ENCODE results near the gene SH3GL3.

- no peak for TF ChIP-seq ZNF8 (CRISPR knock-in tag; IDR thresholded peaks at IDR 0.05)
- TF ChIP-seq ARNTL (CRISPR knock-in tag; IDR thresholded peaks at IDR 0.05; ENCODE audit: borderline replicate concordance, low read depth), result no peak
- no peak for TF ChIP-seq PPARA (CRISPR knock-in tag; IDR thresholded peaks at IDR 0.05; ENCODE audit: borderline replicate concordance)
- TF ChIP-seq, protein P1, sequence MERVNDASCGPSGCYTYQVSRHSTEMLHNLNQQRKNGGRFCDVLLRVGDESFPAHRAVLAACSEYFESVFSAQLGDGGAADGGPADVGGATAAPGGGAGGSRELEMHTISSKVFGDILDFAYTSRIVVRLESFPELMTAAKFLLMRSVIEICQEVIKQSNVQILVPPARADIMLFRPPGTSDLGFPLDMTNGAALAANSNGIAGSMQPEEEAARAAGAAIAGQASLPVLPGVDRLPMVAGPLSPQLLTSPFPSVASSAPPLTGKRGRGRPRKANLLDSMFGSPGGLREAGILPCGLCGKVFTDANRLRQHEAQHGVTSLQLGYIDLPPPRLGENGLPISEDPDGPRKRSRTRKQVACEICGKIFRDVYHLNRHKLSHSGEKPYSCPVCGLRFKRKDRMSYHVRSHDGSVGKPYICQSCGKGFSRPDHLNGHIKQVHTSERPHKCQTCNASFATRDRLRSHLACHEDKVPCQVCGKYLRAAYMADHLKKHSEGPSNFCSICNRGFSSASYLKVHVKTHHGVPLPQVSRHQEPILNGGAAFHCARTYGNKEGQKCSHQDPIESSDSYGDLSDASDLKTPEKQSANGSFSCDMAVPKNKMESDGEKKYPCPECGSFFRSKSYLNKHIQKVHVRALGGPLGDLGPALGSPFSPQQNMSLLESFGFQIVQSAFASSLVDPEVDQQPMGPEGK (CRISPR knock-in tag; IDR thresholded peaks at IDR 0.05; ENCODE audit: borderline replicate concordance), result no peak
Measured at GRCh38 chr15:83653288-83653638, 206.1 kb downstream of the SH3GL3 start.
